NOMO-1 (cell line): ENCODE measurements around the gene SPTAN1.
"Not testable (repeated sequence)": the region's sequence is repeated elsewhere in the genome, so short reads cannot be mapped to it uniquely, and the experiment has no call there.

ENCODE experiments used
- DNase-seq, 2 experiments: peaks; one replicate each; lab custom pipeline; 2025; ENCODE audit not compliant: unreplicated experiment in 2 of 2; lab: John Stamatoyannopoulos, UW

Gene SPTAN1

DNA sequence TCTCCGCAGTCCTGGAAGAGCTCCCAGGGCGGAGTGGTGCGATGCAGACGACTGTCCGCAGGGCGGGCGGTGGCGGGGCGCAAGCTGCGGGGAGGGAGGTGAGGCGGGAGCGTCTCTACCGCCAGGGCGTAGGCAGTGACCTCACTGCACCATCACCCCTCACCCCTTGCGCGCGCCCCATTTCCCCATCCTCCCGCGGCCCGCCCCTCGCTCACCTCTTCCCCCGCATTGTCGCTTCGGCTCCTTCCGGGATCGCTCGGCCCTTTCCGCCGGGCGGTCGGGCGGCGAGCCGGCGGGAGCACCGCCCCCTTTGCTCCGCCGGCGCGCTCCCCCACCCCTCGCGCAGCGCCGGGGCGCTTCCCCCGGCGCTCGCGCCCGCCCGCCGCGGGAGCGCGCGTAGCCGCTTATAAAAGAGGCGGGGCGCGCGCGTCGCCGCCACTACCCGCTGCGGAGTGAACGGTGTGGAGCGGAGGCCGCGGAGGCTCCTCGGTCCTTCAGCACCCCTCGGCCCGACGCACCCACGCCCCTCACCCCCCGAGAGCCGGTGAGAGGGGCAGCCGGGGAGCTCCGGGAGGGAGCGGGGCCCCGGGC, at the start of gene SPTAN1:
Gene SPTAN1, plus strand, starts transcription at position 435 of the 591 bp plus-strand sequence. CDS start 14,154 bp downstream, outside the sequence.
- DNase-seq = peak; percentile 91 to 95

DNA sequence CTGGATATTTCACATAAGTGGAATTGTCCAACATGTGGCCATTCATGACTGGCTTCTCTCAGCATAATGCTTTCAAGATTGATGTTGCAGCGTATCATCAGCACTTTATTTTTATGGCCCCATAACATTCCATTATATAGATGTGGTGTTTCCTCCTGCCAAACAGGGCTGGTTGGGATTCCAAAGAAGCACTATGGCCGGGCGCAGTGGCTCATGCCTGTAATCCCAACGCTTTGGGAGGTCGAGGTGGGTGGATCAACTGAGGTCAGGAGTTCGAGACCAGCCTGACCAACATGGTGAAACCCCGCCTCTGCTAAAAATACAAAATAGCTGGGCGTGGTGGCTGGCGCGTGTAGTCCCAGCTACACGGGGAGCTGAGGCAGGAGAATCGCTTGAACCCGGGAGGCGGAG, 49.0 kb upstream of the SPTAN1 start:
- DNase-seq = not testable (repeated sequence)

GRCh38 chr9:128503870-128504269, 48.5 kb upstream of the SPTAN1 start:
- peak in 1 of 2 experiments; percentile 8 for DNase-seq

DNA sequence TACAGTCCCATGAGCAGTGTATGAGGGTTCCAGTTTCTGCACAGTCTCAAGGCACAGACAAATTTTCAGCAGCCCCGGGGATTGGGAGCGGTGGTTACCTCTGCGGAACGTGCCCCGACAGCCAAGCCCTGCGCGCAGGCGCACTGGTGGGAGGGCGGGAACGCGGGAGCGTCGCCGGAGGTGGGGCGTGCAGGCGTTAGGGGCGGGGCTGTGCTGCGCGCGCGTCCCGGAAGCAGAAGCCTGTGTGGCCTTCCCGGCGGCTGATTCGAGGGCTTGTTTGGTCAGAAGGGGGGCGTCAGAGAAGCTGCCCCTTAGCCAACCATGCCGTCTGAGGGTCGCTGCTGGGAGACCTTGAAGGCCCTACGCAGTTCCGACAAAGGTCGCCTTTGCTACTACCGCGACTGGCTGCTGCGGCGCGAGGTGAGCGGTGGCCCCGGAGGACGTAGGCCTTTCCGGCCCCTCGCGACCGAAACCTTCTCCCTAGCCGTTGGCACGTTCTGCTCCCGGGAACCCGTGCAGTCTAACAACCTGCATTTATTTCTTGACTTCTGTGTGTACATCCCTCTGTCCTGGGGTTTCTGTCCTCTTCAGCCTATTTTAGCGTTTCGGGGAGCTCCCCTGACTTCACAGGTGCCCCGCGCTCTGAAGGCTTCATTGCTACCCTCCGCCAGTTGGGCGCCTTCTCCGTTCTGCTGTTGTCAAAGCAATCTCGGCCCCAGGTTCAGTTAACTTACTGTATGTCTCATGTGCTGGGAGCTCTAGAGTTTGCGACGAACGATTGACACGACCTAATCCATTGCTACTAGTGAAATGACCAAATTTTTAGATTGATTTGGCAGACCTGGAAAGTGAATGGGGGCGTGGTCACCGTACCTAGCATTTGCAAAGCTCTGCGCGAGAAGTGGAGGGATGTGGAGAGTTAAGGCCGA, 47.6 kb upstream of the SPTAN1 start, which contains the start of gene GLE1:
Gene GLE1, plus strand, starts transcription at position 235 of the 929 bp plus-strand sequence. Its CDS starts 87 bp downstream, at position 322.
- DNase-seq = peak; percentile 82 to 92

DNA sequence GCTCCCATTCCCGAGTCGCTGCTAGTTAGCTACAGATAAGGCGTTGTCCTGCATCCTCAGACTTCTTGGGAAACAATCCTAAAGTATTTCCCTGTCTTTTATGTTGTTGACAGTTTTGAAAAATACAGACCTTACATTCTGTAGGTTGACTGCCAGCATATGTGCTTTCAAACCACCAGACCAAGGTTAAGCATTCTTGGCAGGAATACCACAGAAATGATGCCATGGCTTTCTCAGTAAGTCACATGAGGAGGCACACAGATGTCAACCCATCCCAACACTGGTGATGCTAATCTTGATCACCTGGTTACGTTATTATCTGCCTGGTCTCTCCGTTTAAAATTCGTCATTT, 47.0 kb upstream of the SPTAN1 start:
- no peak for DNase-seq

DNA sequence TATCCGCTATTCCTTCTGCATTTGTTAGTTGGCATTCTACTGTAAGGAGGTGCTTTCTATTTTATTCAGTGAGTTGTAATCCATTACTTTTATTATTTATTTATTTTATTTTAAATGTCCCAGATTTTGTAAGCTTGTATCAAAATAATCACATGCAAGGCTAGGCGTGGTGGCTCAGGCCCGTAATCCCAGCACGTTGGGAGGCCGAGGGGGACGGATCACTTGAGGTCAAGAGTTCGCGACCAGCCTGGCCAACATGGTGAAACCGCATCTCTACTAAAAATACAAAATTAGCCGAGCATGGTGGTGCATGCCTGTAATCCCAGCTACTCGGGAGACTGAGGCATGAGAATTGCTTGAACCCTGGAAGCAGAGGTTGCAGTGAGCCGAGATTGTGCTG, 46.5 kb upstream of the SPTAN1 start:
- not testable (repeated sequence) for DNase-seq

DNA sequence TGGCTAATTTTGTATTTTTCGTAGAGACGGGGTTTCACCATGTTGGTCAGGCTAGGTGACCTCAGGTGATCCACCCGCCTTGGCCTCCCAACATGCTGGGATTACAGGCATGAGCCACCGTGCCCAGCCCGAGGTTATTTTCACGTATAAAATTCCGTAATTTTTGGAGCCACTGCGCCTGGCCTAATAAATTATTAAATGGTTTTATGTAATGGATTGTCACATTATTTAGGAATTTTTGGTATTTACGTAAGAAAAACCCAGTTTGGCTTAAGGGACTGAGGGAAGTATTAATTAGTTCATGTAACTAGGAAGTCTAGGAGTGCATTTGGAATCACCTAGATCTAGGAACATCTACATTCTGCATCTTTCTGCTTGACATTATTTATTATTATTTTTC, 39.6 kb upstream of the SPTAN1 start:
- DNase-seq = no peak

DNA sequence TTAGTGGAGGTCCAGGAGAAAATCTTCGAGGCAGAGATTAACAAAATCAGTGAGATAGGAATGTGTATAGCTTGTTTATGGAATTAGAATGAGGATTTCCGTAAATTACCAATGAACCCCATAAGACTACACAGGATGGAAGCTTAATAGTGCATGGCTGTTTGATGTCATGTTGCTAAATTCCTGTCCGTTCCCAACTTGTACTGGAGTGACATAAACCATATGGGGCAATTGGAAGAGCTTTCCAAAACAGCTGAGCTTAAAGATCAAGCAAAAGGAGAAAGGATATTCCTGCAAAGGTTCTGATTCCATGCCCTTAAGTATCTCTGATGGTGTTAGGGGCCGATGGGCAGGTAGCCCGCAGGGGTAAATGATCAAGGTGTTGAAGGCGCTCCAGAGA, 30.4 kb upstream of the SPTAN1 start:
- DNase-seq = no peak

DNA sequence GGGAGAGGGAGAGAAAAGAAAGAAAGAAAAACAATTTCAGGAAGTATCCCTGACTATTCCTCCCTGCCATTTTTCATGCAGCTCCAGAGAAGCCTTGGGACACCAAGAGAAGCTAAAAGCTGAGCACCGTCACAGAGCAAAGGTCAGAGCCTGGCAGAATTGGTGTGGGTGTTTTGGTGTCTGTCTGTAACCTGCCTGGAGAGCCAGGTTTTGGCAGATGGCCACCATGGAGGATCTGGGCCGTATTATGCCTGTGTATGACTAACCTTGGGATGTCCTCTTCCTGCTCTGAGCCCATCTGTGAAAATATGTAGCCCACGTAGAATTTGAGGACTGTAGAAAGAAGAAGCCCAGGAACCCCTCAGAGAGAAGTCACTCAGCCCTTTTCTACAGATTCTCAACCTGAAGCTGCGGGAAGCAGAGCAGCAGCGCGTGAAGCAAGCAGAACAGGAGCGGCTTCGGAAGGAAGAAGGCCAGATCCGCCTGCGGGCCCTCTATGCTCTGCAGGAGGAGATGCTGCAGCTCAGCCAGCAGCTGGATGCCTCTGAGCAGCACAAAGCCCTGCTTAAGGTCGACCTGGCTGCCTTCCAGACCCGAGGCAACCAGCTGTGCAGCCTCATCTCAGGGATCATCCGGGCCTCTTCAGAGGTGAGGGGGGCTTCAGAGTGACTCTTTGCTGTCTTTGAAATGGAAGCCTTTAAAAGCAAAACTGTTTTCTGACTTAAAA, 29.0 kb upstream of the SPTAN1 start:
- no peak for DNase-seq

DNA sequence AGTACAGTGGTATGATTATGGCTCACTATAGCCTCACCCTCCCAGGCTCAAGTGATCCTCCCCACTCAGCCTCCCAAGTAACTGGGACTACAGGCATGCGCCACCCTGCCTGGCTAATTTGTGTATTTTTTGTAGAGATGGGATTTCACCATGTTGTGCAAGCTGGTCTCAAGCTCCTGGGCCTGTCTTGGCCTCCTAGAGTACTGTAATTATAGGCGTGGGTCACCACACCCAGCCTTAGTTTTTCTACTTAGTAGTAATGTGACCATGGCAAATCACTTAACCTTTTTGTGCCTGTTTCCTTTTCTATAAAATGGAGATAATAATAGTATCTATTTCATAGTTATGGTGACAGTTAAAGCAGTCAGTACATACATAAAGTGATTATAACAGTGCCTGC, 25.7 kb upstream of the SPTAN1 start:
- no peak for DNase-seq

DNA sequence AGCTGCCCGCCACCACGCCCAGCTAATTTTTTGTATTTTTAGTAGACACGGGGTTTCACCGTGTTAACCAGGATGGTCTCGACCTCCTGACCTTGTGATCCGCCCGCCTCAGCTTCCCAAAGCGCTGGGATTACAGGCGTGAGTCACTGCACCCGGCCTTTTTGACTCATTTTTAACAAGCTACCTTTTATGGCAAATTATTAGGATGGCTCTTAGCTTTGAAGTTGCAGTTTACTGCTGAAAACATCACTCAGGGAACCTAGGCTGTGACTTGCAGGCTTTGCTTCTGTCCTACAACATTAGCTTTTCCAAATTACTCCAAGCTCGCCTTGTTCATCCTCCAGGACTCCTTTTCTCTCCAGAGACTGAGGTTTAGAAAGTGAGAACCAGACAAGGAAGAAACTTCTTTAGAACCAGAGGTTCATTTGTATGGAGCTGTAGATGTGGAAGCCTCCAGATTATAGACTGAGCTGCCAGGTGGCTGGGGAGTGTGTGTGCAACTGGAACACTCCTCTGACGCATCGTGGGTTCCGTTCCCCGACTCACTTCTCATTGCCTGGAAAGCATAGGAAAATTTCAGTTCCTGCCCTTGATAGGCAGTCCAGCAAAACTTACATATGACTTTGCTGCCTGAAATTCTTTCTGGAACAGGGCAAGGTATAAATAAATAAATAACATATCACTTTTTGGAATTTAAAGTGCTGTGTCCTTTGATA, 23.8 kb upstream of the SPTAN1 start:
- DNase-seq = no peak

DNA sequence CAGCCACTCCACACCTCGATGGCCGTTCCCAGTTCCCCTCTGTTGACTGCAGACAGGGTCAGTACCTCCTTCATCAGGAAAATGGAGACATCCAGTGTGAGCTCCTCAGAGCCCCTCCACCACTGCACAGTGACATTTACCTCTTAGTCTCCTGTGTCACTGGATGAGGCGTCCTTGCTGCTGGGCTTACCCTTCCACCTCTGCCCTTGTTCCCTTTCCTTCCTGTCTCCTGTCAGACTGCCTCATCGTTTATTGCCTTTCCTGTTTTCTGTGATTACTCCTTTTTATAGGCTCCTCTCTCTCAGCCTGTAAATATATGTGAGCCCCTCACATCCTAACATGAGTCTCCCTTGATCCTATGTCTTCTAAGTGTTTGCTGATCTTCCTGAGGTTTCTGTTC, 23.2 kb upstream of the SPTAN1 start:
- no peak for DNase-seq

GRCh38 chr9:128532581-128532980, 19.8 kb upstream of the SPTAN1 start:
- DNase-seq = no peak

DNA sequence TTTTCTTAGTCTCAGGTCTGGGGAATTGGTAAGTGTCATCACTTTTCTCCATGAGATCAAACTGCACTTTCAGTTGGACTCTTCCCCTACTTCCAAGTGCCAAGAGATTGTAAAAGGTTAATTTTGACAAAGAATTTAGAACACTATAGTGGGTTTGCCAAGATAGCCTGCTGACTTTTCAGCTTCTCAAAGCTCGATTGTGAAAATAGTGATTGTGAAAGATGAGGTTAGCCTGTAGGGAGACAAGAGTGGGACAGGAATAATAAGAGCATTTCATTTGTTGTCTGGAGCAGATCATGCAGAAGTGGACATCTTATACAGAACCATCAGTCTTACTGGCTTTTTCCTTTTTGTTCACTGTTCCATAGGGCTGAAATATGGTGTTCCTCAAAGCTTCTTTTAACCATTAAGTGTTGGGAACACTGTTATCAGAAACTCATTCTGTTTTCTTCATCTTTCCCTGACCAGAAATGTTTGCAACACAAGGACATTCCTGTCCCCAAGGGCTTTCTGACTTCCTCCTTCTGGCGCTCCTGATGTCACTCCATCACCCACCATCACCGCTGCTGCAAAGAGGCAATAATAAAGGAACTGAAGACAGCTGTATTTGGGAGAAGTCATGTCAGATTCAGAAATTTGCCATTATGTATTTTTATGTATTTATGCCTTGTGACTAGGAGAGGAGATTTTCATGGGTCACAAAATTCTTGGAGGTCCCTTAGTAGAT, 11.6 kb upstream of the SPTAN1 start:
- DNase-seq = no peak

DNA sequence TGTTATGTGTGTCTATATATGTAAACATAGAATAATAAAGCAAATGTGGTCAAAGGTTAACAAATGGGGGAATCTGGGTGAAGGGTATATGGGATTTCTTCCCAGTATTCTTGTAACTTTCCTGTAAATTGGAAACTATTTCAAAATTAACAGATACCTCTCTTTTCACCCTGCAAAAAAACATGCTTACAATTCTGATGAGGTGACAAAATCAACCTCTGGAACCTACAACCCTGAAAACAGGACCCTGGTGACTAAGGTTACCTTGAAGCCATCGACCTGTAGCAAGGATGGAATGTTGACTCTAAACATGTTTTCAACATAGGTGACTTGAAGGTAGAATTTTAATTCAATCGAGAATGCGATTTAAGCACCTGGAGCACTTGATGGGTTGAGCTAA, 5.9 kb upstream of the SPTAN1 start:
- no peak for DNase-seq

DNA sequence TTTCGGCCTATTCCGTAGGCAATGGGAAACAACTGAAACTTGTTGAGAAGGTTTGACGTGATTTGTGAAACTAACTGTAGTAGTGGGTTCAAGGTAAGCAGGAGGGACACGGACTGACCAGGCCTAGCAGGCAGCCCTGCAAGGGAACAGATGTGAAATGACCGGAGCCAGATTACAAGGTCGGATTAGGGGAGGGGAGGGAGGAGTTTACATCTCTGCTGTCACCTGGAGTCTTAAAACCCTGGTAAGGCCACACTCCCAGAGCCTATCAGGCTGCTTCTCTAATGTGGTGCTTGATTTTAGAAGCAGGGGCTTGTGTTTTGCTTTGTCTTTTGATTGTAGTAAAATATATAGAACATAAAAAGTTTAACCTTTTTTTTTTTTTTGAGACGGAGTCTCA, 3.5 kb upstream of the SPTAN1 start:
- DNase-seq = no peak

DNA sequence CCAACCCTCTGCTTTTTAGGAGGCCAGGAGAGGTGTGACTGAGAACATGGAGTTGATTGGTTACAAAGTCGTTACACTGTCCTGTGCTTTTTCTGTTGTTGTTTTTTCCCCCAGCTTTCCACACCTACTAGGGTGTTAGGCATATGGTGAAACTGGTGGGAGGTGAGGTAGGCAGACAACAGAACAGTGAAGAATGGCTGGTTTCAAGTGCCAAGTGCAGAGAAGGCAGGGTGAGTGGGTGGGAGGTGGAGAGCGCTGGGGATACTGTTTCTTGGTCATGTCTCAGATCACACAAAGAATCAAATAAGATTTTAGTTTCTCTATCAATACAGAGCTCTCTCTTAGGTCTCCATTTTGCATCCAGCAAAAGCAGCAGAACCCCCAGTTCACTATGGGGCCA, 2.2 kb upstream of the SPTAN1 start:
- no peak for DNase-seq

DNA sequence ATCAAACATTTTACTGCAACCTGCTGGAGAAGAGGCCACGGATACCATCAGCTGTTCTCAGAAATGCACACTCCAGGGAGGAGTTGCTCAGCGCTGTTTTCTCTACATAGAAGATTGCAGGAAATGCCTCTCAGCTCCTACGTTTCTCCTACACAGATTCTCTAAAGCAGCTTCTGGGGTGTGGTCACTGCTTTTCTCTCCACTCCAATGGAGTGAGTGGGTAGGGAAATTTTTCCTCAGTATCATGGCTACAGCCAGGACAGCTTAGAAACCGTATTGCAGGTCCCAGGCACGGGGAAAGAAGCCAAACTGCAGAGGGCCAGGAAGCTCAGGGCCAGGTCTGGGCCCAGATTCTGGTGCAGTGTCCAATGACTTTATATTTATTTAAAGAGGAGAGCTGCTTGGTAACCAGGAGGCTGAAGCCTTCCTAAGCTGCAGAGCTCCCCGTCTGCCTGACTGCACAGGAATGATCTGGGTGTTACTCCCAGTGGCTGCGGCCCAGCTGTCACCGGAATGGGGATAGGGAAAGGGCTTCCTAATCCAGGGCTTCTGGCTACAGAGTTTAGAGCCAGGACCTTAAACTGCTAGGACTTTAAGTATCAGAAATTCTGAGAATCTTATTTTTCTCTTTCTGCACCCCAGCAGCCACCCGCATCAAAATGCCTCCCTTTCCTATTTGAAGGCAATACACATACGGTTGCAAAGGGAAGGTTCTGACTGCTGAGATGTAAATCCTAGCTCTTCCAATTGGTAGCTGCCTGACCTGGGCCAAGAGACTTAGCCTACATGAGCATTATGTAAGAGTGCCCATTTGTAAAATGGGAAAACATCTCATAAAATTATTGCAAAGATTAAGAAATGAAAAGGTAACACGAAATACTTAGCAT, 1.4 kb upstream of the SPTAN1 start:
- DNase-seq = no peak

DNA sequence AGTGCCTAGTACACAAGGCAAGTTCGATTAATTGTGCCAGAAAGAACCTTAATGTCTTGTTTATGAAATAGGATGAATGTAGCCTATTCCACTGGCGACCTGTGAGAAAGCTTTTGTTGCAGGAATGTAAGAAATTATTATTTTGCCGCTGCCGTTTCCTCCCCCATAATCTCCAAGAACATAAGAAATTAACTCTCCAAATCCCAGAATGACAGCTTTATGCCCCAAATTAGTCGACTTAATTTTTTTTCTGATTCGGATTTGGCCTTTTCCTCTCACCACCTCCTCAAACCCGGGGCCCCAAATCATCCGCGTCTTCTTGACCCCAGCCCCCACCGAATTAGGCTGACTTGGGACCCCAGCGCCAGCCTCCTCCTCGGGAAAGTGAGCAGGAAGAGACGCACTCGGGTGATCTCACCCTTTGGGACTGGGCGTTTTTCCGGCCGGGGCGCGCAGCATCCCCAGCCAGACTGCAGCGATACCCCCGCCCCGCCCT, 682 bp upstream of the SPTAN1 start:
- DNase-seq = no peak
